H1 (cell line): ENCODE results near the gene SPC24. TPM values are rescaled to one million over a fixed set of nuclear protein-coding genes. Genes with fewer than 3 reads are reported as not detected.

Experiments
- CHD2 ChIP-seq: IDR thresholded peaks from 2 replicates; pipeline ENCODE4 v1.6.1; 2012; ENCODE audit warnings: low read length, improper control_type of control experiment
- EZH2 ChIP-seq: fragments of 200-600 bp; sonication (generic); IDR thresholded peaks from 2 replicates; pipeline ENCODE4 v1.7.1; 2012; ENCODE audit warnings: low read depth, mild to moderate bottlenecking, moderate library complexity, low read length, inconsistent platforms; ENCODE audit not compliant: severe bottlenecking
- HDAC6 ChIP-seq: IDR thresholded peaks from one replicate; pipeline ENCODE4 v1.7.1; 2012; ENCODE audit warnings: low read depth, mild to moderate bottlenecking, inconsistent platforms, low read length, moderate library complexity
- JUN ChIP-seq: IDR thresholded peaks from 2 replicates; pipeline ENCODE4 v1.6.1; 2011; ENCODE audit warnings: low read depth, mild to moderate bottlenecking, improper control_type of control experiment, low read length
- KDM1A ChIP-seq: fragments of 200-600, 300-600 bp; sonication (generic); IDR thresholded peaks from 2 replicates; pipeline ENCODE4 v1.7.1; 2016; ENCODE audit warnings: mild to moderate bottlenecking, low read length, borderline replicate concordance
- PHF8 ChIP-seq: fragments of 200-600 bp; sonication (generic); conservative IDR thresholded peaks from 2 replicates; pipeline ENCODE4 v1.7.1; 2012; ENCODE audit warnings: low read depth, mild to moderate bottlenecking, inconsistent platforms, low read length, moderate library complexity
- SP4 ChIP-seq: IDR thresholded peaks from 2 replicates; pipeline ENCODE4 v1.6.1; 2012; ENCODE audit warnings: low read length, inconsistent platforms
- TCF12 ChIP-seq: IDR thresholded peaks from 2 replicates; pipeline ENCODE4 v1.6.1; 2011; ENCODE audit warnings: low read depth, mild to moderate bottlenecking, low read length
- polyA plus RNA-seq, 7 experiments: library from polyadenylated mRNA; depleted of rRNA in 3 of 7; stranded (reverse) in 5 of 7; unstranded in 2 of 7; fragments of >200 nt in 5 of 7; fragments of 200-250 nt in 2 of 7; gene quantifications; 1 replicate in 5 of 7; 2 replicates in 1 of 7; 4 replicates in 1 of 7; pipeline versions ENCODE4 v1.2.1 to v1.2.3, GENCODE V29; 2011 to 2013; ENCODE audit warnings: missing spikeins in 2 of 7, mixed read lengths in 2 of 7
- total RNA-seq: library from RNA; stranded (reverse); fragmentation: NEBNext Ultra II Directional; extraction: Animal tissue kit (Norgen Biotek cat#: 25700); gene quantifications from 2 replicates; pipeline ENCODE4 v1.2.1, GENCODE V29; 2021

Gene SPC24
- total and polyA plus RNA-seq, 2 of the 8 experiments (the other 6 are each of a cell fraction or from before 2014, with no cell fraction given), result 17.7 to 42.4 TPM

GRCh38 chr19:11142528-11143171 is 12.9 kb downstream of the SPC24 start (continued):
- TF ChIP-seq HDAC6, result no peak
- TF ChIP-seq TCF12, result no peak
- TF ChIP-seq SP4, result no peak
- TF ChIP-seq EZH2, result no peak
- no peak for TF ChIP-seq JUN
- TF ChIP-seq KDM1A, result no peak
- TF ChIP-seq PHF8, result no peak
- TF ChIP-seq CHD2, result no peak
- TF ChIP-seq, all 59 proteins: peak for 0
